Measurements from ENCODE around the gene KIAA1217. TPM values are rescaled to one million over a fixed set of nuclear protein-coding genes. Genes with fewer than 3 reads are reported as not detected.

Gene KIAA1217
- total and polyA plus RNA-seq, 2 of the 8 experiments (the other 6 are each of a cell fraction or from before 2014, with no cell fraction given): 4.5 to 15.6 TPM

- Histone ChIP-seq H4K5ac (ENCODE audit: insufficient read length, low read depth, low read length) (no peak overlapping the region), H3K18ac (ENCODE audit: extremely low read depth, low read length) (no peak overlapping the region), H4K20me1 (replicated peaks in 1 of 2; ENCODE audit: control insufficient read depth in 1 of 2, insufficient read depth in 2 of 2, low read length in 2 of 2) (no peaks in the 10 kb centered on the region), H3K23me2 (ENCODE audit: low read depth, low read length) (no peaks in the 10 kb centered on the region), H2AK5ac (ENCODE audit: low read depth, low read length) (no peak overlapping the region), H3K23ac (ENCODE audit: insufficient read length) (no peak overlapping the region), H3K14ac (ENCODE audit: insufficient read length) (no peak overlapping the region), H2BK120ac (replicated peaks; ENCODE audit: low read depth, low read length) (no peak overlapping the region), H3K36me3 (ENCODE audit: control insufficient read depth in 2 of 4, insufficient read depth in 4 of 4, low read length in 3 of 4) (no peaks in the 10 kb centered on the region), H3K27me3 (replicated peaks in 1 of 4; ENCODE audit: control insufficient read depth in 3 of 4, extremely low read depth in 1 of 4, insufficient read depth in 3 of 4, low read length in 3 of 4) (no peaks in the 10 kb centered on the region), H3K9ac (replicated peaks in 1 of 4; ENCODE audit: extremely low read depth in 1 of 4, low read depth in 3 of 4, low read length in 3 of 4) (no peak overlapping the region), H3K79me1 (ENCODE audit: low read depth, low read length) (0 out of 2 replicates have a peak, but pooled peaks cover 2% of the 10 kb centered on the region), H2AFZ (ENCODE audit: low read length) (no peak overlapping the region), H3K9me3 (ENCODE audit: insufficient read depth in 2 of 2, low read depth in 1 of 2, low read length in 1 of 2) (no peaks in the 10 kb centered on the region), H3K79me2 (ENCODE audit: control insufficient read depth in 1 of 2, insufficient read depth in 2 of 2, low read length in 2 of 2) (no peaks in the 10 kb centered on the region), H4K91ac (replicated peaks; ENCODE audit: insufficient read length, low read length) (no peak overlapping the region), H2BK20ac (ENCODE audit: low read length) (no peak overlapping the region), H2BK15ac (ENCODE audit: low read length) (no peak overlapping the region), H4K8ac (ENCODE audit: extremely low read depth, insufficient read depth, low read length) (no peak overlapping the region), H3K4me3 (ENCODE audit: extremely low read depth in 1 of 4, insufficient read depth in 2 of 4, low read depth in 3 of 4, low read length in 4 of 4) (no peak overlapping the region), H2BK12ac (ENCODE audit: low read depth, low read length) (no peak overlapping the region), H3K4me2 (ENCODE audit: insufficient read depth in 1 of 2, low read depth in 2 of 2, low read length in 2 of 2) (no peak overlapping the region), H3K4me1 (replicated peaks in 1 of 4; ENCODE audit: control insufficient read depth in 3 of 4, insufficient read depth in 4 of 4, low read length in 3 of 4) (peaks cover 0 to 9% (median 7%) of the 10 kb centered on the region in 4 experiments; a peak in 6 of 7 replicates), H3K56ac (replicated peaks; ENCODE audit: insufficient read length, low read depth, low read length) (no peak overlapping the region), H3K27ac (ENCODE audit: low read depth, low read length) (no peak overlapping the region), H3K4ac (replicated peaks; ENCODE audit: insufficient read length, low read depth, low read length) (no peak overlapping the region), H2BK5ac (ENCODE audit: low read depth, low read length) (no peak overlapping the region)
- ChIA-PET POLR2A (ENCODE audit: partially characterized antibody) (interaction anchor here (0.6 kb wide), 1 partner anchor 28 kb away, joined by 3 read pairs; no protein-coding TSS in a partner anchor), CTCF (ENCODE audit: partially characterized antibody) (interaction anchor here (0.6 to 1.3 kb wide), 3 partner anchors 12 to 121 kb away, joined by 3 to 4 read pairs (median 3); no protein-coding TSS in a partner anchor)
- DNase-seq (ENCODE audit: low read depth in 1 of 2, low spot score in 2 of 2) (no peak), FAIRE-seq (no peak)
- WGBS, 2 experiments (ENCODE audit: extremely low coverage in 1 of 2, insufficient coverage in 1 of 2, insufficient read length in 1 of 2, insufficient replicate concordance in 2 of 2, low coverage in 1 of 2, low lambda C conversion rate in 2 of 2, missing lambda C conversion rate in 1 of 2): 93% methylated on average over 8 of the region's 8 CpGs; no CpG with 5 or more reads in 1 of the 2 experiments
- TF ChIP-seq SIN3A (conservative IDR thresholded peaks at IDR 0.05 in 1 of 2, IDR thresholded peaks at IDR 0.05 in 1 of 2; ENCODE audit: low read depth in 1 of 2, low read length in 2 of 2) (no peak), NRF1 (IDR thresholded peaks at IDR 0.05; ENCODE audit: low read depth, low read length) (no peak), E2F6 (IDR thresholded peaks at IDR 0.05) (no peak), TBP (IDR thresholded peaks at IDR 0.05; ENCODE audit: low read depth, low read length) (no peak), JUND (IDR thresholded peaks at IDR 0.05; ENCODE audit: low read length) (no peak), EGR1 (IDR thresholded peaks at IDR 0.05; ENCODE audit: borderline replicate concordance, low read depth, low read length) (no peak), CBX5 (IDR thresholded peaks at IDR 0.05; ENCODE audit: low read depth, low read length) (no peak), TAF7 (optimal IDR thresholded peaks at IDR 0.05; ENCODE audit: borderline replicate concordance, low read depth, low read length) (no peak), MAX (IDR thresholded peaks at IDR 0.05) (no peak), CTBP2 (IDR thresholded peaks at IDR 0.05; ENCODE audit: borderline replicate concordance, insufficient read depth, insufficient read length, low read length) (no peak), HDAC6 (IDR thresholded peaks at IDR 0.05; ENCODE audit: low read depth, low read length) (no peak), YY1 (IDR thresholded peaks at IDR 0.05; ENCODE audit: low read depth, low read length) (no peak), CBX8 (IDR thresholded peaks at IDR 0.05; ENCODE audit: borderline replicate concordance, low read depth, low read length) (no peak), SP2 (IDR thresholded peaks at IDR 0.05; ENCODE audit: low read length) (no peak)
Observed at GRCh38 chr10:24496906-24497305, 288.0 kb downstream of the KIAA1217 start.

Data from H1 (cell line).